Mammary epithelial cell (primary cell): Measurements from ENCODE around the gene FAT1.

Experiments
- CTCF ChIP-seq, 2 donors: IDR thresholded peaks in 1 of 2; conservative IDR thresholded peaks in 1 of 2; 2 replicates each; pipeline ENCODE4 v1.5.1; 2011 to 2012; ENCODE audit warnings: inconsistent platforms in 2 of 2, low read length in 2 of 2, mild to moderate bottlenecking in 2 of 2, control low read depth in 1 of 2, low read depth in 1 of 2; ENCODE audit not compliant: insufficient read depth in 1 of 2; ENCODE audit errors: extremely low read depth in 1 of 2
- EZH2 ChIP-seq: IDR thresholded peaks from 2 replicates; pipeline ENCODE4 v1.6.1; 2012; ENCODE audit warnings: low read length, inconsistent platforms, borderline replicate concordance

GRCh38 chr4:186592966-186593586, 130.6 kb downstream of the FAT1 start:
- no peak for TF ChIP-seq CTCF (conservative IDR thresholded peaks at IDR 0.05 in 1 of 2, IDR thresholded peaks at IDR 0.05 in 1 of 2; ENCODE audit: extremely low read depth in 1 of 2, insufficient read depth in 1 of 2, low read depth in 1 of 2, low read length in 2 of 2)
- TF ChIP-seq EZH2: no peak
